Effector CD8-positive, alpha-beta T cell (primary cell): ENCODE measurements around the gene TK1.

ENCODE experiments used
- DNase-seq: peaks from one replicate; lab custom pipeline; 2025; lab: John Stamatoyannopoulos, UW

TK1 gene

GRCh38 chr17:78133971-78134898, 52.6 kb downstream of the TK1 start:
- DNase-seq, result peak; percentile 62

GRCh38 chr17:78133179-78133951, 53.5 kb downstream of the TK1 start:
- DNase-seq, result no peak

GRCh38 chr17:78132767-78133178, 54.1 kb downstream of the TK1 start:
- DNase-seq, result no peak

- DNase-seq, result peak; percentile 61
Measured at GRCh38 chr17:78132084-78132676, 54.7 kb downstream of the TK1 start.

- peak; percentile 33 for DNase-seq
Measured at GRCh38 chr17:78131172-78132083, 55.4 kb downstream of the TK1 start.

- DNase-seq, result peak; percentile 58
Measured at GRCh38 chr17:78130437-78131101, 56.3 kb downstream of the TK1 start, which contains the start of gene TMC8. TMC8 (plus strand) TSS chr17:78130771; CDS start chr17:78131589, 818 bp downstream.

- no peak for DNase-seq
Measured at GRCh38 chr17:78130090-78130436, 56.8 kb downstream of the TK1 start.

GRCh38 chr17:78129351-78130089, 57.3 kb downstream of the TK1 start:
- DNase-seq, result no peak

GRCh38 chr17:78128551-78129350, 58.1 kb downstream of the TK1 start, which contains the start of gene TMC6:
TMC6 (minus strand) TSS chr17:78128755; CDS start chr17:78126832, 1,923 bp downstream.
- peak; percentile 69 for DNase-seq

- DNase-seq, result no peak
Measured at GRCh38 chr17:78127888-78128550, 58.8 kb downstream of the TK1 start.

GRCh38 chr17:78127239-78127887, 59.5 kb downstream of the TK1 start:
- DNase-seq, result peak; percentile 32

- no peak for DNase-seq
Measured at GRCh38 chr17:78126895-78127238, 60.0 kb downstream of the TK1 start.

- no peak for DNase-seq
Measured at GRCh38 chr17:78125976-78126894, 60.6 kb downstream of the TK1 start.

- no peak for DNase-seq
Measured at GRCh38 chr17:78125138-78125913, 61.5 kb downstream of the TK1 start.

GRCh38 chr17:78124836-78125137, 62.1 kb downstream of the TK1 start:
- DNase-seq, result no peak
